ENCODE results near the gene ZNF571.

Gene ZNF571

GRCh38 chr19:37594304-37594981 is at the start of gene ZNF571, which contains the start of gene ZNF540:
Gene ZNF571, minus strand, starts transcription at chr19:37594792. Its CDS starts 8,116 bp downstream, at chr19:37586676.
Gene ZNF540, plus strand, starts transcription at chr19:37594876. Its CDS starts 3,572 bp downstream, at chr19:37598448.
- DNase-seq (ENCODE audit: low spot score): peak; percentile 97

- no peak for DNase-seq (ENCODE audit: low spot score)
Measured at GRCh38 chr19:37635076-37636056, 40.8 kb upstream of the ZNF571 start.

DNA sequence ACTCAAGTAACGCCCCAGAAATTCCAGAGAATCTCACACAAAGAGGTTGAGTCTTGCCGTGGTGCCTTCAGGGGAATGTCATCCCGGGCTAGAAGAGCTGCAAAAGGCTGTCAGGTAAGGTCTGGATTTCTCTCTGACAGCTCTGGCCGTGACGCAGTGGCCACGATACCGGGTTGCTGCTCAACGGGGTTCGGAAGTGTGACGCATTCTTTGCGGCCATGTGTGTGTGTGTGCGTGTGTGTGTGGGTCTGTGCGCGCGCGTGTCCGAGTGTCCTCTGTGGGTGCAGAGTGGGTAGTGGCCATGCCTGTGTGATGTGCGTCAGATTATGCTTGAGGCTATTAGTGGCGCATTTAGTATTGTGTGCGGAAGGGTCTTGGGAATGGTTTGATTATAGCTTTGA is 390 bp upstream of the ZNF571 start:
- DNase-seq (ENCODE audit: low spot score): no peak

- no peak for DNase-seq (ENCODE audit: low spot score)
Measured at GRCh38 chr19:37593996-37594303, 642 bp downstream of the ZNF571 start.

DNA sequence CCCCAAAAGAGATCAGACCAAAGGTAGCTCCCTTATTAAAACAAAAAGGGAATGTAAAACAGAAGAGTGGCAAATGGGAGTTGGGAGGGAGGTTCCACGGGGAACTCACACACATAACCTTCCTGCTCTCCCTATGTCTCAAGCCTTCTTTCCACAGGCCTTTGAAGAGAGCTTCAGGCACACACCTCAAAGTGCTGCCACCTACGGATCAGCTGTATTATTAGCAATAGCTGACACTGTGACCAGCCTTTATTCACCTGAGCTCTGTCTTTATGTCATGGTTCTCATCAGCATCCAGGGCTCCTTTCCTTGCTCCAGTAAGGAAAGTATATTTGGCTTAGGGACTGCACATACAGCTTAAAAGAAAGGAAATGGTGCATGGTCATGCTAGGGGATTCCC is 11.3 kb downstream of the ZNF571 start:
- no peak for DNase-seq (ENCODE audit: low spot score)

- DNase-seq (ENCODE audit: low spot score): no peak
Measured at GRCh38 chr19:37572203-37572602, 22.4 kb downstream of the ZNF571 start.

- DNase-seq (ENCODE audit: low spot score): no peak
Measured at GRCh38 chr19:37565370-37565669, 29.3 kb downstream of the ZNF571 start.

DNA sequence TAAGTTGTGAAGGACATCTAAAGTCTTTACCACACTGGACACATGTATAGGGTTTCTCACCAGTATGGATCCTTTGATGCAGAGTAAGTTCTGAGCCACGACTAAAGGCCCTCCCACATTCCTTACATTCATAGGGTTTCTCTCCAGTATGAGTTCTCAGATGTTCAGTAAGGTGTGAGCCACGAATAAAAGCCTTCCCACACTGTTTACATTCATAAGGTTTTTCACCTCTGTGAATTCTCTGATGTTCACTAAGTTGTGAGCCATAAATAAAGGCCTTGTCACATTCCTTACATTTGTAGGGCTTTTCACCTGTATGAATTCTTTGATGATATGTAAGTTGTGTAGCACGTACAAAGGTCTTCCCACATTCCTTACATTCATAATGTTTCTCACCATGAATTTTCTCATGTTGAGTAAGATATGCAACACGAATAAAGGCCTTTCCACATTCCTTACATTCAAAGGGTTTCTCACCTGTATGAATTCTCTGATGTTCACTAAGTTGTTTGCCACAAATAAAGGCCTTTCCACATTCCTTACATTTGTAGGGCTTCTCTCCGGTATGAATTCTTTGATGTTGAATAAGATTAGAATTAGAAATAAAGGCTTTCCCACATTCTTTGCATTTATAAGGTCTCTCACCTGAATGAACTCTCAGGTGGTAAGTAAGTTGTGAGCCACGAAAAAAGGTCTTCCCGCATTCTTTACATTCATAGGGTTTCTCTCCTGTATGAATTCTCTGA is 29.8 kb downstream of the ZNF571 start:
- DNase-seq (ENCODE audit: low spot score): no peak

GRCh38 chr19:37563518-37563917 is 31.1 kb downstream of the ZNF571 start:
- no peak for DNase-seq (ENCODE audit: low spot score)

- DNase-seq (ENCODE audit: low spot score): peak; percentile 59
Measured at GRCh38 chr19:37551129-37551993, 43.2 kb downstream of the ZNF571 start.

DNA sequence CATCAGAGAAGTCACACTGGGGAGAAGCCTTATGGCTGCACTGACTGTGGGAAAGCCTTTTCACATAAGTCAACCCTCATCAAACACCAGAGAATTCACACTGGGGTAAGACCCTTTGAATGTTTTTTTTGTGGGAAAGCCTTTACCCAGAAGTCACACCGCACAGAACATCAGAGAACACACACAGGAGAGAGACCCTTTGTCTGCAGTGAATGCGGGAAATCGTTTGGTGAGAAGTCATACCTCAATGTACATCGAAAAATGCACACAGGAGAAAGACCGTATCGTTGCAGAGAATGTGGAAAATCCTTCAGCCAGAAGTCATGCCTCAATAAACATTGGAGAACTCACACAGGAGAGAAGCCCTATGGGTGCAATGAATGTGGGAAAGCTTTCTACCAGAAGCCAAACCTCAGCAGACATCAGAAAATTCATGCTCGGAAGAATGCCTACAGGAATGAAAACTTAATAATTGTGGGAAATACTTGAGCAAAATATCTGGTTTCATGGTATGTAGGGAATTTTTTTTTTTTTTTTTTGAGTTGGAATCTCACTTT is 57.1 kb downstream of the ZNF571 start:
- no peak for DNase-seq (ENCODE audit: low spot score)

DNA sequence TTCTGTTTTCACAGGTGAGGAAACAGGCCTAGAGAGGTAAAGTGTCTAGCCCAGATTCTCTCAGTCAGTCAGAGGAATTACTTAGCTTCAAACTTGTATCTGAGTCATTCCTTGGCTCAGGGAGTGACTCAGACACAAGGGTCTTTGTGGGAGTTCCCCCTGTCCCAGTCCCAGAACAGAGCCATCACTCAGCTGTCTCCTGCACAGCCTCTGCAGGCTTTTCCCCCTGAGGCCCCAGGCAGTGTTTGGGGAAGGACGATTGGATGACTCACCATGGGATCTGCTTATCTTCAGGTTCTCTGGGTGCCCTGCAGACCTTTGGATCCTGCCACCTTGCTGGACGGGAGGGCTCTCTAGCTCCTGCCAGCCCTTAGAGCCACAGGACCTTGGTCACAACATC is 74.7 kb downstream of the ZNF571 start:
- peak; percentile 79 for DNase-seq (ENCODE audit: low spot score)
